ENCODE results near the gene METAP1.
"Not testable (repeated sequence)": the region's sequence is repeated elsewhere in the genome, so short reads cannot be mapped to it uniquely, and the experiment has no call there.

Gene METAP1

GRCh38 chr4:99058228-99058627, 62.7 kb downstream of the METAP1 start:
- no peak for DNase-seq (ENCODE audit: low spot score)

GRCh38 chr4:99059550-99059949, 64.0 kb downstream of the METAP1 start:
- no peak for DNase-seq (ENCODE audit: low spot score)

- no peak for DNase-seq (ENCODE audit: low spot score)
Observed at GRCh38 chr4:99061048-99061700, 65.7 kb downstream of the METAP1 start.

DNA sequence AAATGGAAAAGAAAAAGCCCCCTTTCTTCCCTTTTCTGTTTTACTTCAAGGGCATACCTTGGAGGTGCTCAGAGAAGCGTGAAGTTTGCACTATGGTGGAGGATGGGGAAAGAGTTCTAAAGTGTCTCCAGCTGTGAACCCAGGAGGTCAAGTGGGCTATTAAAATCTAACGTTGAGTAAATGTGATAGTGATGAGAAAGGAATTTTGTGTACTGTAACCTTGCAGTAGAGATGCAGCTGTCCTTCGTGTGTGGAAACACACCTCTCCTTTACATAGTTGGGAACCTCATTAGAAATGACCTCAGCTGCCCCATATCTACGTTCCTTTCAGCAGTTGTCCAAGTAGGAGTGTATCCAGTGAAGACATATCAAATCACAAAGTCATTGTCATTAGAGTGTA, 66.6 kb downstream of the METAP1 start:
- DNase-seq (ENCODE audit: low spot score) = no peak

GRCh38 chr4:99065521-99065920, 70.0 kb downstream of the METAP1 start:
- not testable (repeated sequence) for DNase-seq (ENCODE audit: low spot score)

DNA sequence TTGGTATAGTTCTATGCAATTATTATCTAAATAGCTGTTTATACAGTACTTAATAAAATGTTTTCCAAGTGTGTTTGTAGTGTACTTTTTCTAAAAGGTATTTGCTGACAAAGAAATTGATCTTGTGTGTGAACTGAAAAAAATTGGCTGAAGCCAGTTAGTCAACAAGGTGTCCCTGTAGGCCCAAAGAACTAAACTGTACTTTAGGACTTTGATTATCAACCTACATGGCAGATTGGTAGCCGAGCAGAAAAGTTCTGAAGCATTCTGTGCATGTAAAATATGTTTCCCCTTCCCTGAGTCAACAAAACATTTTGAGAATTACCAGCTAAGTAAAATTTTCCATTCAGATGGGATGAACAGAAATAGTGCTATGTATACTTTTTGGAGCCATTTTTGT, 72.1 kb downstream of the METAP1 start:
- DNase-seq (ENCODE audit: low spot score) = no peak

DNA sequence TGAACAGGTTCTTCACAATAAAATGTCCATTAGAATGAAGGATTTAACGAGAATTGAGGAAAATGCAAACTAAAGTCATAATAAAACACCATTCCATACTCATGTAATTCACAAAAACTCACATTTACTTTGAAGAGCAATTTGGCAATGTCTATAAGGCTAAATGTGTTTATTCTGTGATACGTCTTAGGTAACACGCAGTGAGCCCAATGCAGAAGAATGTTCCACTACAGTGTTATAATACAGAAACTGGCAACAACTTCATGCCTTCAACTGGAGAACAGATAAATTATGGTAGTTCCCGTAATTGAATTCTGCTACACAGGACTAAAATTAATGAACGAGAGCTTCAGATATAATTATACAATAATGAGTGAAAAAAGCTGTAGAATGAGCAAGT, 75.6 kb downstream of the METAP1 start:
- no peak for DNase-seq (ENCODE audit: low spot score)

DNA sequence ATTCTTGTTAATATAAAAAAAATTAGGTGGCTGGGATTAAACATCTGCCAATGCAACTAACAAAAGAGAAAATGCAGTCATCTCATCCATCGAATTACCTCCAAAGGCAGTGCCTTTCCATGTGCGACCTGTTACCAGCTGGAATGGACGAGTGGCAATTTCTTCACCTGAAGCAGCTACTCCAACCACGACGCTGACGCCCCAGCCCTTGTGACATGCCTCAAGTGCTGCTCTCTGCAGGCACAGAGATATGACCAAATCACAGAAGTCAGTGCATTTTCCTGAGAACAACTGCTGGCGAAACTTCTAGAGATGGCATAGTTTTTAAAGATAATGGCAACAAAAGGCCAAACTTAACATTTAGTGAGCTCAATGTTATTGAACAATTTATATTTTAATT, 79.3 kb downstream of the METAP1 start:
- no peak for DNase-seq (ENCODE audit: low spot score)

- no peak for DNase-seq (ENCODE audit: low spot score)
Observed at GRCh38 chr4:99076292-99076976, 80.9 kb downstream of the METAP1 start.

DNA sequence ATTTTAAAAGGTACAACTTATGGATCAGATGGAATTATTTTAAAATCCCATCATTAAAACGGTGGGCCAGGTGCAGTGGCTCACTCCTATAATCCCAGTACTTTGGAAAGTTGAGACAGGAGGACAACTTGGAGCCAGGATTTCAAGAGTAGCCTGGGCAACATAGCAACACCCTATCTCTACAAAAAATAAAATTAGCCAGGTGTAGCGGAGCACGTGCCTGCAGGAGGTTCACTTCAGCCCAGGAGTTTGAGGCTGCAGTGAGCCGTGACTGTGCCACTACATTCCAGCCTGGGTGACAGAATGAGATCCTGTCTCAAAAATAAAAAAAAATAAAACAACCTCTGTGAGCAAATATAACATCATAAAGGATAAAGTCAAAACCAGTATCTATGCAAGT, 81.7 kb downstream of the METAP1 start:
- no peak for DNase-seq (ENCODE audit: low spot score)

DNA sequence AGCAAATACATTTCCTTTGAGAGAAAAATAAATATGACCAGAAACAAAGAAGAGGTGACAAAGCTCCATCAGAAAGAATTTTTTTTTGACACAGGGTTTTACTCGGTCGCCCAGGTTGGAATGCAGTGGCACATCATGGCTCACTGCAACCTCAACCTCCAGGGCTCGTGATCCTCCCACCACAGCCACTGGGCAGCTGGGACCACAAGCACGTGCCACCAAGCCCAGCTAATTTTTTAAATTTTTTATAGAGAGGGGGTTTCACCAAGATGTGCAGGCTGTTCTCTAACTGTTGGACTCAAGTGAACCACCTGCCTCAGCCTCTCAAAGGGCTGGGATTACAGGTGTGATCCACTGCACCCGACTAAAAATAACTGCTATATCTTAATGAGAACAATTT, 82.8 kb downstream of the METAP1 start:
- no peak for DNase-seq (ENCODE audit: low spot score)

DNA sequence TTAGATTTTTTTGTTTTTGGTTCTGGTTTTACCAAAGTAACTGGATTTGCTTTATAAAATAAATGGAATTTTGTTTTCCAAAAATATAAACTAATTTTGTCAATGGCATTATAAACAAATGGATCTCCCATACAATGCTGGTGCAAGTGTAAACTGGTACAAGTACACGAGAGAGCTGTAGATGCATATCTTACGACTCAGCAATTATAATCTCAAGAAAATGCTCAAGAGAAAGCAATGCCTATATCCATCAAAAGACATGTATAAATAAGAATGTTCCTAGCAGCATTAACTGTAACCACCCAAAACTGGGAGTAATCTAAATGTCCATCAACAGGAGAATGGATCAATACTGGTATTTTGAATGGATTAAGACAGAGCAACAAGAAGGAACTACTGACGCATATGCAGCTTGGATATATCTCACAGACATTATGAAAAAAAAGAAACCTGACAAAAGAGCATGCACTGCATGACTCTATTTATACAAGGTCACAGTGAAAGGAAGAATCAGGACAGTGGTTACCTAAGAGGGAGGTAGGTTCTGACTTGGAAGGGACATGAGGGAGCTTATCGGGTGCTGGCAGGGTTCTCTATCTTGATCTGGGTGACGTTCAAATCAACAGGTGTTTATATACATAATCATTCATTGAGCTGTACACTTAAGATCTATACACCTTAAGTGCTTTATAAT, 83.6 kb downstream of the METAP1 start:
- no peak for DNase-seq (ENCODE audit: low spot score)

DNA sequence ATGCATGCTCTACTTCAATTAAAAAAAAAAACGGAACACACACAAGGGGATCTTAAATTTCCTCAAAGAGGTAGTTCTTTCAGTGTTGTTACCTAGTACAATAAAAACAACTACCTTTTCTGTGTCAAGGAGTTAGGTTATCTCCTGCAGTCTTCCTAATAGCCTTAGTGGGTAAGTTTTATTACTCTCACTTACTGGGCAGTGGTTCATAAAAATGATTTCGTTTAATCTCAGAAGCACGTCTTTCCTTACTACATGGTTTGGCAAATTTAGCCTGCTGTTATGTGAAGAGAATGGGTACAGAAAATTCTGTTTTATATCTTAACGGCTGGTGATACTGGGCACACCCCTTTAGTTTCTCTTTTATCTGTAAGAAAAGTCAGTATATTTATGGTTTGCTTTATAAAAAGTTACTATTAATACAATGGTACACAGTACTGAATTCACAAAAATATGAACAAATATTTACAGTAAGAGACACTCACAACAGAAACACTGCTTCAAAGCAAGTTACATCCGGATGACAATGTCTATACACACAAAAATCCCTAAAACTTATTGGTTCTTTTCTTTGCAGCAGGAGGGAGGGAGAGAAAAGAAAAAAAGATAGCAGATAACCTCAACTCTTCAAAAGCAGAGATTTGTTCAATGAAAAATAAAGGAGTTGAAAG, 84.2 kb downstream of the METAP1 start:
- no peak for DNase-seq (ENCODE audit: low spot score)

- DNase-seq (ENCODE audit: low spot score) = not testable (repeated sequence)
Observed at GRCh38 chr4:99080869-99081268, 85.3 kb downstream of the METAP1 start.

- DNase-seq (ENCODE audit: low spot score) = no peak
Observed at GRCh38 chr4:99082192-99082591, 86.7 kb downstream of the METAP1 start.

DNA sequence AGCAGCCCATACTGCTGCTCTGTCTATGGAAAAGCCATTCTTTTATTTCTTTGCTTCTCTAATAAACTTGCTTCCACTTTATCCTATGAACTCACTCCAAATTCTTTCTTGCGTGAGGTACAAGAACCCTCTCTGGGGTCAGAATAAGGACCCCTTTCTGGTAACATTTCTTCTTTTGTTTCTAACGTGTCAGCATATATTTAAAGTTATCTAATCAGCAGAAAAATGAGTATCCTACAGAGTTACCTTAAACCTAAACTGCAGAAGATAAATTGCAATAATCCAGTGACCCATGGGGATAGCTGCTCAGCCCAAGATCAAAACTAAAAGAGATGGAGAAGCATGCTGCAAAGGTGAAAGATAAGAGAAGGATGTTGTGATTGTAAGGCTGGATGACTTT, 89.1 kb downstream of the METAP1 start:
- DNase-seq (ENCODE audit: low spot score) = no peak

DNA sequence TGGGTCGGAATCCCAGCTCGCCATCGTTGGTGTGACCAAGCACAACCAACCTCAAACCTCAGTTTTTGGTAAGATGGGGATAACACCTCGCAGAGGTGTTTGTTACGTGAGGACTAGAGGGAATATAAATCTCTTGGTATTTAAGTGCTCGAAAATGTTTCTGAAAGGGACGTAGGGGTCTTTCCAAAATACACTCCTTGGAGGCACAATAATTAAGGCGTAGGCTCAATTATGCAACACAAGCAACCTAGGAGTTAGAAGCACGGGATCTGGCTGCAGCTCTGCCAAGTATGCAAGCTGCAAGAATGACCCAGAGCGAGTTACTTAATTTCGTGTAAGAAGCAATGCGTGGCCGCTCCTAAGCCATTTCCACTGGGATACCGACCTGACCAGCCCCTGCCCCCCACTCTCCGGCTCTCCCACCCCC, 92.5 kb downstream of the METAP1 start:
- peak; percentile 41 for DNase-seq (ENCODE audit: low spot score)

DNA sequence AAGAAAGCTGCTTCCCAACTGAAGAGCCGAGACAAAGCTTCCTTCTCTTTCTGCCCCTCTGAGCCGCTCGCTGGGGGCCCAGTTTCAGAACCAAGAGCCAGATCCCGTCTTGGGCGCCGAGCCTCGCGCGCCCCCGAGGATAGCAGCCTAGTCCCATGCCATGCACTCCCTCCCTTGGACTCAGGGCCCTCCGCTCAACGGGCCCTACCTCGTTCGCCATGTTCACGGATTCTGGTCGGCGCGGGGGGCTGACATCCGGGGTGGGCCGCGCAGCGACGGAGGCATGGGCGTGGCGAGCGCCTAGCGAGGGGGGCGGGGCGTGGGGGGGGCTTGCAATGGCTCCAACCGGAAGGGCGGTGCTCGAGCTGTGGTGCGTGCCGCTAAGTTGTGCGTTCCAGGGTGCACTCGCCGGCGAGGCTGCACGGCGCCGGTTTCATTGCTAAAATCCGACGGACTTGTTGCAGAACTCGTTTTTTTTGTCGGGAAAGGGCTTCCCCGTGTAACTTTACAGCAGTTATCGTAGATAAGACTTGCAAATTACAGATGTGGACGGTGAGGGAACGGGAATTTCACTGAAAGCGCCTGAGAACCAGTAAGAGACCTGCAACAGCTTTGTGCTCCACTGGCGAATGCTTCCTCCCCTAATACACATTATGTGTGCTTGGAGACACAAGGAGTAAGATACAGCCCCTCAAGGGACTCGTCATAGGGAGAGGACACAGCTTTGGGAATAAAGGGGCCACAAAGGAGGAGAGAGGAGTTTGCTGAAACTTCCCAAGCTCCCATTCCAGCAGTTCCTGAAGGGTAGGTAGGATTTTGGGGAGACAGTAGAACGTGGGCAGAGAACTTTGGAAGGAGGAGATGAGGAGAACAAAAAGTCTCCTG, 93.2 kb downstream of the METAP1 start, which contains the start of gene ADH5:
Gene ADH5 (minus strand): TSS at position 308 of the 885 bp plus-strand sequence. CDS start 88 bp downstream, at position 220.
- peak; percentile 87 for DNase-seq (ENCODE audit: low spot score)

DNA sequence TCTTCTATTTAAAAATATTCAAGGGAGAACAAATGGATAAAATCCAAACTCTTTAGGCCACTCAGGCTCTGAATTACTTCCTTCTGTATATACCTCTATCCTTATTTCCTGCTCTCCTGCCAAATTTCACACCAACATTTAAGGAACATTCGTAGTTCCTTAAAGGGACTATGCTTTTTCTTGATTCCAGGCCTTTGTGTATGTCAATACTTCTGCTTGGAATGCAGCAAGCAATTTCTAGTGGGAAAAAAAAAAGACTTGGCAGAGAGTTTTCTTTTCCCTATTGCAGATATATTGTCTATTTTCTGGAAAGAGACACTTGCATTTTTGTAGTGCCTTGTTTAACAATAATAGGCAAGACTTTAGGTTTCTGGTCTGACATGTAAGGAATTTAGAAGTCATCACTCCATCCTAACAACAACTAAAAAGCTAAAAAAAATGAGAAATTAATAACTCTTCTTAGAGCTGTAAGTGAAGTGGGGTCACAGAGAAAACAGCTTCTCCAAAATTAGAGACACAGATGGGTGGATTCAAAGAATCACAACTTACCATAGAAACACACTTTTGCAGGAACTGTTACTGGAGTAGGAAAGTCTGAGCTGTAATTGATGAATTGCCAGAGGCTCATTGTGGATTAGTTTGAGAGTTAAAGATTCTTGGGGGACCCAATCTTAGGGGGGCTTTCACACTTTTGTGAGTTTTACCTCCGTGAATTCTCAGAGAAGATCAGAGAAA, 95.1 kb downstream of the METAP1 start:
- DNase-seq (ENCODE audit: low spot score) = no peak

GRCh38 chr4:99091216-99091575, 95.7 kb downstream of the METAP1 start:
- DNase-seq (ENCODE audit: low spot score) = no peak

DNA sequence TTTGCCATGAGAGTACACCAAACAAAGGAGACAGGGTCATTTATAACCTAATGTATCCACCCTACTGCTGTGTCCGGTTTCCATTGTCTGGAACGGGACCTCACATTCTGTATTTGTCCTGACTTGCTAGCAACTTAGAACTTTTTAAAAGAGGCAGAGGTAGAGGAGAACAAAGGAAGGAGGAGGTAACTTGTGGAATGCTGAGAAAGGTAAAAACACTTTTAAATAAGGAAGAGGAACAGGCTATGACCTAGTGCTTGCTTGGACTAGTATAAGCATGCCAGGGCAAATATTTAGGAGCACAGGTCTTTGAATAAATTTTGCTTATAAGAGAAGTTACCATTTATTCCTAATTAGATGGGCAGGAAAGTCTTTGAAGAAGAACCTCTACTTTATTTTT, 96.3 kb downstream of the METAP1 start:
- DNase-seq (ENCODE audit: low spot score) = not testable (repeated sequence)

All from LoVo (cell line).